Trophoblast cell (in vitro differentiated cells and primary cell): ENCODE results near the gene CAPZA2.

Experiments used
- DNase-seq, 2 donors: peaks; one replicate each; pipeline ENCODE4 v3.0.0-alpha.2; 2016
- H2AFZ ChIP-seq: 2 replicates; pipeline ENCODE4 v1.6.1; 2013; ENCODE audit warnings: low read length, moderate library complexity, mild to moderate bottlenecking; ENCODE audit not compliant: insufficient read depth, poor library complexity
- H2AK5ac ChIP-seq: 2 replicates; pipeline ENCODE4 v1.6.1; 2013; ENCODE audit warnings: mild to moderate bottlenecking, low read length
- H2BK120ac ChIP-seq: 2 replicates; pipeline ENCODE4 v1.6.1; 2013; ENCODE audit warnings: low read length, mild to moderate bottlenecking, moderate library complexity; ENCODE audit not compliant: insufficient read depth, poor library complexity
- H2BK12ac ChIP-seq: 2 replicates; pipeline ENCODE4 v1.6.1; 2013; ENCODE audit warnings: mild to moderate bottlenecking, low read length, moderate library complexity
- H2BK5ac ChIP-seq: 2 replicates; pipeline ENCODE4 v1.6.1; 2013; ENCODE audit warnings: low read length, low read depth, moderate library complexity, mild to moderate bottlenecking; ENCODE audit not compliant: poor library complexity
- H3K14ac ChIP-seq: 2 replicates; pipeline ENCODE4 v1.6.1; 2013; ENCODE audit warnings: mild to moderate bottlenecking, low read length
- H3K18ac ChIP-seq: 2 replicates; pipeline ENCODE4 v1.6.1; 2013; ENCODE audit warnings: mild to moderate bottlenecking, low read length
- H3K23ac ChIP-seq: 2 replicates; pipeline ENCODE4 v1.6.1; 2013; ENCODE audit warnings: low read length
- H3K27ac ChIP-seq: 2 replicates; pipeline ENCODE4 v1.5.1; 2013; ENCODE audit warnings: low read depth, mild to moderate bottlenecking, inconsistent platforms, low read length, moderate library complexity
- H3K27me3 ChIP-seq: 2 replicates; pipeline ENCODE4 v1.6.1; 2013; ENCODE audit warnings: inconsistent platforms, mild to moderate bottlenecking, low read length, moderate library complexity; ENCODE audit not compliant: insufficient read depth
- H3K36me3 ChIP-seq, 2 experiments: 1 replicate in 1 of 2; 2 replicates in 1 of 2; pipeline ENCODE4 v1.6.1; 2013; ENCODE audit warnings: low read length in 2 of 2, mild to moderate bottlenecking in 2 of 2, moderate library complexity in 1 of 2; ENCODE audit not compliant: insufficient read depth in 2 of 2, control insufficient read depth in 1 of 2
- H3K4ac ChIP-seq: 2 replicates; pipeline ENCODE4 v1.6.1; 2013; ENCODE audit warnings: low read depth, mild to moderate bottlenecking, low read length, moderate library complexity
- H3K4me1 ChIP-seq, 2 experiments: 1 replicate in 1 of 2; 2 replicates in 1 of 2; pipeline ENCODE4 v1.6.1; 2013; ENCODE audit warnings: low read length in 2 of 2, mild to moderate bottlenecking in 2 of 2, moderate library complexity in 1 of 2; ENCODE audit not compliant: insufficient read depth in 2 of 2, control insufficient read depth in 1 of 2
- H3K4me2 ChIP-seq: 2 replicates; pipeline ENCODE4 v1.6.1; 2013; ENCODE audit warnings: inconsistent platforms, mild to moderate bottlenecking, low read length, moderate library complexity
- H3K4me3 ChIP-seq: 2 replicates; pipeline ENCODE4 v1.5.1; 2013; ENCODE audit warnings: mild to moderate bottlenecking, low read depth, low read length, inconsistent platforms
- H3K79me1 ChIP-seq: one replicate; pipeline ENCODE4 v1.6.1; 2013; ENCODE audit warnings: low read length
- H3K79me2 ChIP-seq: 2 replicates; pipeline ENCODE4 v1.6.1; 2013; ENCODE audit warnings: low read length, mild to moderate bottlenecking; ENCODE audit not compliant: control insufficient read depth, insufficient read depth, poor library complexity
- H3K9ac ChIP-seq: 2 replicates; pipeline ENCODE4 v1.6.1; 2013; ENCODE audit warnings: mild to moderate bottlenecking, low read length
- H3K9me3 ChIP-seq: 2 replicates; pipeline ENCODE4 v1.6.1; 2013; ENCODE audit warnings: low read depth, mild to moderate bottlenecking, control low read depth, inconsistent platforms, low read length; ENCODE audit not compliant: insufficient read depth
- H4K12ac ChIP-seq: 2 replicates; pipeline ENCODE4 v1.6.1; 2013; ENCODE audit warnings: low read depth, mild to moderate bottlenecking, low read length, moderate library complexity
- H4K8ac ChIP-seq: 2 replicates; pipeline ENCODE4 v1.6.1; 2013; ENCODE audit warnings: low read depth, mild to moderate bottlenecking, low read length, moderate library complexity
- H4K91ac ChIP-seq: one replicate; pipeline ENCODE4 v1.6.1; 2013; ENCODE audit warnings: low read depth, mild to moderate bottlenecking, low read length, moderate library complexity
- WGBS: extraction: QIAGEN DNeasy Blood & Tissue Kit; methylation state at CpG from one replicate; pipeline ENCODE4 v1.1.7; 2013; ENCODE audit warnings: missing lambda C conversion rate; ENCODE audit not compliant: insufficient read length, insufficient coverage; ENCODE audit errors: extremely low coverage; 5-methylcytosine and 5-hydroxymethylcytosine counted together

The CAPZA2 gene

DNA sequence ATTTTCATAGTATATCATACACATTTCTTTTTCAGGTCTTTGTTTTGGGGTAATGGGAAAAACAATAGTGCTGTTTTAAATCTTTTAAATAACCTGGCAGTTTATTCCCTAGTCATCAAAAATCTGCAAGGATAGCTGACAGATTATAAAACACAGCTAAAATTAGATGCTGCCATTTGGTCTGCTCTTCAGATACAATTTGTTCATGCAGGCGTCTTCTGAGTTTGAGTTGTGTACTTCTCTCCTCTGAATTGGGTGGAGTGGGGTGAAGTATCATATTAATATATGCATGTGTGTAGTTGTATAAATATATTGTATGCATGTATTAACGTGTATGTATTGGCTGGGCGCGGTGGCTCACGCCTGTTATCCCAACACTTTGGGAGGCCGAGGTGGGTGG lies 48.0 kb downstream of the CAPZA2 start:
- Histone ChIP-seq H3K9ac (no peak overlapping the region), H2AK5ac (no peak overlapping the region), H3K23ac (no peak overlapping the region), H3K4me1 (no peaks in the 10 kb centered on the region), H3K4me2 (no peak overlapping the region), H4K12ac (no peak overlapping the region), H2BK5ac (no peak overlapping the region), H3K27me3 (no peaks in the 10 kb centered on the region), H3K14ac (no peak overlapping the region), H2BK12ac (no peak overlapping the region), H3K18ac (no peak overlapping the region), H3K27ac (no peak overlapping the region), H3K79me1 (no peaks in the 10 kb centered on the region), H3K4ac (no peak overlapping the region), H2AFZ (no peak overlapping the region), H3K79me2 (no peaks in the 10 kb centered on the region), H2BK120ac (no peak overlapping the region), H3K9me3 (no peaks in the 10 kb centered on the region), H3K36me3 (peaks cover 8 to 12% of the 10 kb centered on the region in 2 experiments), H4K91ac (no peak overlapping the region), H4K8ac (no peak overlapping the region), H3K4me3 (no peak overlapping the region)
- DNase-seq = no peak
- WGBS = no CpG with 5 or more reads among the region's 6 CpGs

DNA sequence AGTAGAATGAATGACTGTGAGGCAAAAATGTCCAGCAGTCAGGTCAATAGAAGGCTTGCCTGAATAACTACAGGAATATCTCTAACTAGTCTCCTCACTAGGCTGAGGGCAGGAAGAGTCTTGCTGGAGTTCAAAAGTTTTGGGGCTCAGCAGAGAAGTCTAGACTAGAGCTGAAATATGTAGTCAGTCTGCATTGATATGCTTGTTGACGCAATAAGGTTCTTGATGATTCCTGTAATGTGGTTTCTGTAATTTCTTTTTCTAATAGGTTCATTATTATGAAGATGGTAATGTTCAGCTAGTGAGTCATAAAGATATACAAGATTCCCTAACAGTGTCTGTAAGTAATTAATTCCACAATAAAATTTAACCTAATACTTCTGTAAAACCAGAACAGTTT lies 49.4 kb downstream of the CAPZA2 start:
- H3K27me3 ChIP-seq = no peaks in the 10 kb centered on the region
- no peak overlapping the region for H2AFZ ChIP-seq
- H2BK5ac ChIP-seq = no peak overlapping the region
- H3K14ac ChIP-seq = no peak overlapping the region
- peaks cover 12 to 16% of the 10 kb centered on the region in 2 experiments for H3K36me3 ChIP-seq
- no peaks in the 10 kb centered on the region for H3K79me1 ChIP-seq
- no peak overlapping the region for H4K91ac ChIP-seq
- H3K4ac ChIP-seq = no peak overlapping the region
- no peak overlapping the region for H4K12ac ChIP-seq
- H3K4me2 ChIP-seq = no peak overlapping the region
- H3K27ac ChIP-seq = no peak overlapping the region
- H3K23ac ChIP-seq = no peak overlapping the region
- no peaks in the 10 kb centered on the region for H3K4me1 ChIP-seq
- H3K4me3 ChIP-seq = no peak overlapping the region
- no peak overlapping the region for H4K8ac ChIP-seq
- WGBS = no CpG with 5 or more reads among the region's 1 CpG
- no peak overlapping the region for H2BK12ac ChIP-seq
- H3K18ac ChIP-seq = no peak overlapping the region
- no peaks in the 10 kb centered on the region for H3K9me3 ChIP-seq
- H3K79me2 ChIP-seq = no peaks in the 10 kb centered on the region
- no peak overlapping the region for H3K9ac ChIP-seq
- no peak overlapping the region for H2BK120ac ChIP-seq
- no peak for DNase-seq
- no peak overlapping the region for H2AK5ac ChIP-seq

DNA sequence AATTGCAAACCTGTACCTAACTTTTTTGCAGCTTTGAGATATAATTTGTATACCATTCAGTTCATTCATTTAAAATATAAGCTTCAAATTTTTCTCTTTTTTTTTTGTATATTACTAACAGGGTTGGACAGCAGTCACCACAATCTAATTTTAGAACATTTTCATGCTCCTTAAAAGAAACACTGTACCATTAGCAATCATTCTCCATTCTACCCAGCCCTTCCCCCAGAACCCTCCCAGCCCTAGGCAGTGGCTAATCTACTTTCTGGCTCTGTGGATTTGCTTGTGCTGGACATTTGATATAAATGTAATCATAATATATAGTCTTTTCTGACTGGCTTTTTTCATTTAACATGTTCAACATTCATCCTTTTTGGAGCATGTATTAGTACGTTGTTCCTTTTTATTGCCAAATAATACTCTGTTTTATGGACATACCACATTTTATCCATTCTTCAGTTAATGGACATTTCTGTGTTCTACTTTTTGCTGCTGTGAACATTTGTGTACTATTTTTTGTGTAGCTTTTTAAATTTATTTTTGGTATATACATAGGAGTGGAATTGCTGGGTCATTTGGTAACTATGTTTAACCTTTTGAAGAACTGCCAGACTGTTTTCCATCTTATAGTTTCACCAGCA lies 50.0 kb downstream of the CAPZA2 start:
- H2AK5ac ChIP-seq = no peak overlapping the region
- no peak overlapping the region for H4K12ac ChIP-seq
- no peaks in the 10 kb centered on the region for H3K79me2 ChIP-seq
- H3K9ac ChIP-seq = no peak overlapping the region
- no peak overlapping the region for H3K14ac ChIP-seq
- H3K18ac ChIP-seq = no peak overlapping the region
- H4K8ac ChIP-seq = no peak overlapping the region
- no peaks in the 10 kb centered on the region for H3K4me1 ChIP-seq
- H2BK5ac ChIP-seq = no peak overlapping the region
- H4K91ac ChIP-seq = no peak overlapping the region
- H3K27ac ChIP-seq = no peak overlapping the region
- no peak overlapping the region for H2BK12ac ChIP-seq
- no peak overlapping the region for H2BK120ac ChIP-seq
- H3K79me1 ChIP-seq = no peaks in the 10 kb centered on the region
- no peak overlapping the region for H3K4ac ChIP-seq
- no CpG with 5 or more reads among the region's 1 CpG for WGBS
- no peak overlapping the region for H2AFZ ChIP-seq
- no peak overlapping the region for H3K4me2 ChIP-seq
- H3K27me3 ChIP-seq = no peaks in the 10 kb centered on the region
- H3K36me3 ChIP-seq = peaks cover 10 to 16% of the 10 kb centered on the region in 2 experiments
- DNase-seq = no peak
- no peak overlapping the region for H3K4me3 ChIP-seq
- no peaks in the 10 kb centered on the region for H3K9me3 ChIP-seq
- H3K23ac ChIP-seq = no peak overlapping the region

DNA sequence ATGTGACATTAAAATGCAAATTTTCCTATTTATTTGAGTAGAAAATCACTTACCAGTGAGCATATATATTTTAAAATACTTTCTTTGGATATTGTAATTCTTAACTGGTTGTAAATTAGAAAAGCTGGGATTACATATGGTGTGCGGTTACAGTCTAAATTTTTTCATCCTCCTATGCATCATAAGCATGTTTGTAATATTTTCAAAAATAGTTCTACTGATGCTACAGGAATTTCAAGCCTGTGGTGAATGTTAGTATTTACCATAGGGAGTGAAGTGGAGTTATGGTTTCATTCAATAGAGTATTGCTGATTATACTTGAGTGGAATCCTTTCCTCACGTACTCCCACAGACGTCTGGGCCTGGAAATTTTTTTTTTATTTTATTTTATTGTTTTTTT lies 56.3 kb downstream of the CAPZA2 start:
- no peak overlapping the region for H4K12ac ChIP-seq
- peak in 1 of 2 donors; percentile 75 for DNase-seq
- no peak overlapping the region for H3K23ac ChIP-seq
- peaks cover 10% of the 10 kb centered on the region in 2 experiments for H3K36me3 ChIP-seq
- no peak overlapping the region for H4K8ac ChIP-seq
- no CpG with 5 or more reads among the region's 3 CpGs for WGBS
- H2BK120ac ChIP-seq = no peak overlapping the region
- H3K4me1 ChIP-seq = no peaks in the 10 kb centered on the region
- no peaks in the 10 kb centered on the region for H3K9me3 ChIP-seq
- H3K14ac ChIP-seq = no peak overlapping the region
- no peaks in the 10 kb centered on the region for H3K27me3 ChIP-seq
- H3K18ac ChIP-seq = no peak overlapping the region
- H3K4ac ChIP-seq = no peak overlapping the region
- H2AFZ ChIP-seq = no peak overlapping the region
- H3K79me1 ChIP-seq = no peaks in the 10 kb centered on the region
- H3K27ac ChIP-seq = no peak overlapping the region
- no peak overlapping the region for H3K9ac ChIP-seq
- H4K91ac ChIP-seq = no peak overlapping the region
- H3K4me3 ChIP-seq = no peak overlapping the region
- H2AK5ac ChIP-seq = no peak overlapping the region
- no peak overlapping the region for H2BK12ac ChIP-seq
- H3K79me2 ChIP-seq = no peaks in the 10 kb centered on the region
- no peak overlapping the region for H2BK5ac ChIP-seq
- H3K4me2 ChIP-seq = no peak overlapping the region
